ENCODE data around the gene GLIS2. TPM values are rescaled to one million over a fixed set of nuclear protein-coding genes. Genes with fewer than 3 reads are reported as not detected.
A peak's percentile ranks its signal among the peaks of the same experiment; 100 is the strongest.

Gene GLIS2
- total RNA-seq = 1 to 10 TPM; 1.6 to 3.6 TPM
- long read RNA-seq, partial matches to known transcripts = 0 of 2 reads
- long read RNA-seq, other reads (novel, unspliced or antisense) = 2 of 2 reads

DNA sequence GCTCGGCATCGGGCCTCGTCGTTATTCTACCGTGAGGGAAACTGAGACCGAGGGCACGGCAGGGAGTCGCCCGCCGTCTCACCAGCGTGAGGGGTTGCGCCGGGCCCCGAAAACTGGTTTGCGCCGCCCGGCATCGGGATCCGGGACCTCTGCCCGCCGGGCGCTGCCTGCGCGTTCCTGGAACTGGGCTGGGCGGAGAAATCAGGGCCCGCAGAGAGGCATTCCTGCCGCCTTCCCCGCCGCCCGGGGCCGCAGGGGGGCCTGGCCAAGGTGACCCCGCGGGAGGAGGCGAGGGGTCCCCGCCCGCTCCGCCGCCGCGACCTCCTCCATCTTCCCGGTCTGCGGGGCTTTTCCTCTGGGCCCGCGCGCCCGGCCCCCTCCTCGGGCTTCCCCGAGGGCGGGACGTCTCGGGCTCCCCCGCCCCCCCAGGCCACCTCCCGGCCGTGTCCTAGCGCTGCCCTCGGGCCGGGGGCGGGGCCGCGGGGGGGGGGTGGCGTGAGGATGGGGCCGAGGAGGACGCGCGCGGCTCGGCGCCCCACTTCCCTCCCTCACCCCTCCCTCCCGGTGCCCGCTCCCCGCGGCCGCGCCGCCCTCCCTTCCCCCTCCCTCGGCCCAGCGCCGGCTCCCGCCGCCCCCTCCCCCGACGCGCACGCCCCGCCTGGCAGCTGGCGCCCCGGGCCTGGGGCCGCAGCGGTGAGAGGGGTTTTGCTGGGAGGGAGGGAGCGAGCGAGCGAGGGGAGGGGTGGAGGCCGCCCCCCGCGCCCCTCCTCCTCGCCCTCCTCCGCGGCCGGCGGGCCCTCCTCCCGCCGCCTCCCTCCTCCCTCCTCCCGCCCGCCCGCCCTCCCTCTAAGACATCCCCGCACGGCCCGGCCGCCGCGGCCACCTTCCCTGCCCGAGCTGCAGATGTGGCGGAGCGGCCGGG is at the start of gene GLIS2:
TSS of gene GLIS2 (plus strand) at position 882 of the 922 bp plus-strand sequence. CDS start 16,214 bp downstream, outside the sequence.
- intact Hi-C loops (cut with DNase I, micrococcal nuclease) = no loop called here
- DNase-seq (peak in 1 of 2 donors; percentile 51), ATAC-seq (peak; percentile 42)

DNA sequence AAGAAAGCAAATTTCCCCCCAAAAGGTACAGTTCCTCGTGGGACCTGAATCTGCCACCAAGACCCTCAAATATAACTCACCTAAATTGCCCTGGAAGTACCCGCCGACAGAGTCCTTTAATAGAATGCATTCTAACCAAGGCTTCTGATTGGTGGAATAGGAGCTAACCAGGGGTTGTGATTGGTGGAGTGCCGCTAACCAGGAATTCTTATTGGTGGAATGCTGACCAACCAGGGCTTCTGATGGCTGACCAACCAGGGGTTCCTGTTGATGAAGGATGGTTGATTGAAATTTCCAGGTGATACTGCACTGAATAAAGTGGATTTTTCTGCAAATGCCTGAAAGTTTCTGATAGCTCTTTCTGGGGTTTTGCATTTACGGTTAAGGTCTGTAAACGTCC is 49.5 kb upstream of the GLIS2 start:
- ATAC-seq = no peak
- DNase-seq = no peak
- intact Hi-C loops (cut with DNase I, micrococcal nuclease) = no loop called here

DNA sequence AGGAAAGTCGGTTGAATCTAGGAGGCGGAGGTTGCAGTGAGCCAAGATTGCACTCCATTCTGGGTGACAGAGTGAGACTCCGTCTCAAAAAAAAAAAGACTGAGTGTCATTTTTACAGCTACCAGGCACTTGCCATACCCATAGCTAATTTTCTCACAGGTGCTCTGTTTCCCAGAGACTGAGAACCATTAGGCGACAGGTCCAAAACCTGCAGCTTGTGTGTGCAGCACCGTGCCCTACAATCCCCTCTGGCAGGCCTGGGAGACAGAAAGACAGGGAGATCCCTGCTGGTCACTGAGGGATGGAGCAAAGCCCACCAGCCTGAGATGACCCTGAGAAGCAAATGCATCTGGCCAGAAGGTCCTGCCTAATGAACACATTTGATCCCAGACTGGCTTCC is 45.8 kb upstream of the GLIS2 start:
- intact Hi-C loops (cut with DNase I, micrococcal nuclease) = no loop called here
- DNase-seq (no peak), ATAC-seq (no peak)

DNA sequence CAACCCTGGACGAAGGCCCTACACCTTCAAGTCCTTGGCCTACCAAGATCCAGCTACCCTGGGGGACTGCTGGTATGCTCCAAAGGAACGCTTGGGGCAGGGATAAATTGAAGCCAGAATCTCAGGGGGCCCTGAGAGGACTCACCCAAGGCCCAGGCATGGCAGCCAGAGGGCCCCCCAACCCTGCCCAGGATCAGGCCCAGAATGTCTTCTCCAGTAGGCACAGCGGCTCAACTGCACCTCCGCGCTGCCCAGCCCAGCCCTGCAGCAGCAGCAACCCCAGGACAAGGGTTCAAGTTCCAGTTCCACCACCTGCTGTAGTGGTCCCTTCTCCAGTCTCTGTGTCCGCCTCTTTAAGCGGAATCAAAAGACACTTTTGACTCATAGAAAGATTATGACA is 45.3 kb upstream of the GLIS2 start:
- intact Hi-C loops (cut with DNase I, micrococcal nuclease) = no loop called here
- DNase-seq (no peak), ATAC-seq (no peak)

DNA sequence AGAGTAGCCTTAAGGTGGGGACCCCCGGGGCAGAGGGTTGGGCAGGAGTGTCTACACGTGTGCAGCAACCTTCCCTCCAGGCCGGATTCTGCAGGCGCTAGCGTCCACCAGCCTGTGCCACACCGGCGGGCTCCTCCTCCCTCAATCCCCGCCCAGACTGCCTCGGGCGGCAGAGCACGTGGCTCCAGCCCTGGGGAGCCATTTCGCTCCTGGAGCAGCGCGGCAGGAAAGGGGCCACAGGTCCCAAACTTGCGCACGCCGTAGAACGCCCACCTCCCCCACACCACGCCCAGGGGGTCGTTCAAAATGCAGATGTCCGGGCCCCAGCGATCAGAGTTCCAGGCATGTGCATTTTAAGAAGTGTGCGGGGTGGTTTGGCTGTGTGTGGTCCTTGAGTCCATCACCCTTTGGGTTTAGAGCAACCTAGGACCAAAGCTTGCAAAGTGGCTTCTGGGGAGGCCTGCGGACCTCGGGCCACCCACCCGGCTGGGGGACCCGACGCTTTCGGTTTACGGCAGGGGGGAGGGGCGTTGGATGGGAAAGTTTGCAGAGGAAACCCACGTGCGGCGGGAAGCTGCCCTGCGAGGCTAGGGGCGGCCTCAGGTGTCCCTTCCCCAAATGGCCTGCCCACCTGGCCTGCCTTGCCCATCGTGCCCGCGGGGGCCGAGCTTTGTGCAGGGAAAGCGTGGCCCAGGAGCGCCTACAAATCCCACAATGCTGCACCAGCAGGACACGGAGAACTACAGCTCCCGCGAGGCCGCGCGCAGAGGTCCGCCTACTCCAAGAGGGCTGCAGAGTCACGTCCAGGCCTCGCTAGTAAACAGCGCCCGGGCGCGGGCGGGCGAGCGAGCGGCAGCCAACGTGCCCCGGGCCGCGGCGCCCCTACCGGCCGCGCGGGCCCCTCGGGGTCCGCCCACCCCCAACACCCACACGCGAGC is 44.4 kb upstream of the GLIS2 start:
- peak; percentile 95 to 96 for DNase-seq
- peak; percentile 84 for ATAC-seq
- intact Hi-C loops (cut with DNase I, micrococcal nuclease) = no loop called here

DNA sequence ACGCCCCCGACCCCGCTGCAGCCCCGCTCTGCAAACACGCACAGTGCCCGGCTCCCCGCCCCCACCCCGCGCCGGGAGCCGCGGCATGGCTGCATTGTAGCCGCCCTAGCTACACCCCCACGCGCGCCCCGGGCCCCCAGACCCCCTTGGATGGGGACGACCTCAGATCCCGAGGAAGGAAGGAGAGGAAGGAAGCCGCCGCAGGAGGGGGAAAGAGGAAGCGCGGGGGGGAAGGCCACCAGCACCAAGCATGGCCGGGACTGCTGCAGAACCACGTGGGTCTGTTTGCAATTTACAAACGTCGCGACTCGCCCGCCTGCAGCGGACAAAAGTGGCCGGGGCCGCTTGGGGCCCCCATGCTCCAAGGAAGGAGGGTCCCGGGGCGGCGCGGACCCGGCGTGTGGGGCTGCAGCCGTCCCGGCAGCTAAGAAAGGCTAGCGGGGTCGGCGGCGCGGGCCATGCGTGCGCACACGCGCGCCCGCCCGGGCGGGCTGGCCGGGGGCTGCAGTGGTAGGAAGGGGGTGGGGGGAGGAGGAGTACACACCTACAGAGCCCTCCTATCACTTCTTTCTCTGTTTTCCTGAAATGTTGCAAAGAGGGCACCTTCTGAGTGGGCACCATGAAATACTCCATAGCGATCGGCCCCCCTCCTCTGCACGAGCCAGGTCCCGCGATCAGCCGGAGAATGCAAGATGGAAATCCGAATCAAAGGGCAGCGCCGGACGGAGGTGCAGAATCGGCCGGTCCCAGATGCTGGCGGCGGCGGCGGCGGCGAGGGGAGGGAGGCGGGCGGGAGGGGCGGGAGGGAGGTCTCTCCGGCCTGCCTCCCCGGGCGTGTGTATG is 43.5 kb upstream of the GLIS2 start:
- intact Hi-C loops (cut with DNase I, micrococcal nuclease) = no loop called here
- ATAC-seq (peak; percentile 12), DNase-seq (peak; percentile 66 to 67)

DNA sequence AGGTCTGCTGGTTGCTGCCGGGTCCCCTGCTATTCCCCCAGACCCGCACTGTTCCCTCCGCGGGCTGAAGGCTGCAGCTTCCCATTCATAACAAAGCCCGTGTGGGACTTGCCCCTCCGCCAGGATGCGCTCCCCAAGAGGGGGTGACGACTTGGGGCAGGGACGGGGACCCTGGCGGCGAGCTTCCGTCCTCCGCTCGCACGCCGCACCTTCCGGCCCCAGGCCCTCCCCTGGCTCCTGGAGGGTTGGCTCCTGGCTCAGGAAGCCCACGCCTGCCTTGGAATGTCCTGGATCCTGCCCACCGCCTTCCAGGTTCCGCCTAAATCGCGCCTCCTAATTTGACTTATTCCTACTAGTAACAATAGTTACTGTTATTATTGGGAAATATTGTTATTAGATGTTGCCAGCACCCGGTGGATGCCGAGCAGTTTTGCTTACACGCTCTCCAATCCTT is 42.0 kb upstream of the GLIS2 start:
- DNase-seq (peak; percentile 50 to 64), ATAC-seq (peak; percentile 37)
- intact Hi-C loops (cut with DNase I, micrococcal nuclease) = no loop called here

DNA sequence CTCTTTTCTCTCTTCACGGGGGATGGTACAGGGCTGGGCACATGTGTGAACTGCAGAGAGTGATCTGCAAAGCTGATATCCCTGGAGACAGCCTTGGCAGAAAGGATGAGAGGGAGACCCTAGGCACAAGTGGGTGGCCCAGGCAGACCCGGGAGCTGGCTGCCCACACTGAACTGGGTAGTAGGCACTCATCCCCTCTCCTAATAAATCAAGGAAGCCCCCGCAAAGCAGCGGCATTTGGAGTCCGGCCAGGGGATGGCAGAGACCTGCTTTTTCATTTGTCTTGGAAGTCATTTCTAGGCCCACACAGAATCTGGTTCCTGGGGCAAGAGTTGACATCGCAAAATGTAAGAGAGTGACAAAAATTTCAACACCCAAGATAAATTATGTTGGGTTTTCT is 40.0 kb upstream of the GLIS2 start:
- intact Hi-C loops (cut with DNase I, micrococcal nuclease) = no loop called here
- DNase-seq (no peak), ATAC-seq (no peak)

DNA sequence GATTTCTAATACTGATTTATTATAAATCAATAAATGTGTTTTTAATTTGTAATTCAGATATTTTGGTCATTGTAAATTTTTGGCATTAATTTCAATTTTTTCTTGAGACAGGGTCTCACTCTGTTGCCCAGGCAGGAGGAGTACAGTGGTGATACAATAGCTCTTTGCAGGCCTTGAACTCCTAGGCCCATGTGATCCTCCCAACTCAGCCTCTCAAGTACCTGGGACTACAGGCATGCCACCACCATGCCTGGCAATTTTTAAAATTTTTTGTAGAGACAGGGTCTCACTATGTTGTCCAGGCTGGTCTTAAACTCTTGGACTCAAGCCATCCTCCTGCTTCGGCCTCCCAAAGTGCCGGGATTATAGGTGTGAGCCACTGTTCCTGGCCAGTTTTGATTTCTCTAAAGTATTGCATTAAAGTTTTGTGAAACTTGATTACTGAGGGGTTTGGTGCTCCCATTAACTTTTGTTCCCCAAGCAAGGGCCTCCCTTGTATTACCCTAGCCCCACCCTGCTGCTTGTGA is 37.8 kb upstream of the GLIS2 start:
- ATAC-seq (no peak), DNase-seq (no peak)
- intact Hi-C loops (cut with DNase I, micrococcal nuclease) = no loop called here

DNA sequence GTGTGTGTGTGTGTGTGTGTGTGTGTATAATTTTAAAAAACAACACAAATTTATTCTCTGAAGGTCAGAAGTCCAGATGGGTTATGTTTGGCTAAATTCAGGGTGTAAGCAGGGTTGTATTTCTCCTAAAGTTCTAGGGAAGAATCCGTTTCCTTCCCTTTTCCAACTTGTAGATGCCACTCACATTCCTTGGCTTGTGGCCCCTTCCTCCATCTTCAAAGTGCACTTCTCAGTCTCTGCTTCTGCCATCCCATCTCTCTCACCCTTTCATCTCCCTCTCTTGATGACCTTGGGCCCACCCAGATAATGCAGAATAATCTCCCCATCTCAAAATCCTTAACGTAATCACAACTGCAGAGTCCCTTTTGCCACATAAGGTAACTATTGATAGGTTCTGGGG is 35.2 kb upstream of the GLIS2 start:
- DNase-seq = no peak
- no peak for ATAC-seq
- intact Hi-C loops (cut with DNase I, micrococcal nuclease) = loop anchor here in 1 of 2 donors (10.0 kb wide), 1 partner anchor 124 kb away; no protein-coding TSS in a partner anchor

DNA sequence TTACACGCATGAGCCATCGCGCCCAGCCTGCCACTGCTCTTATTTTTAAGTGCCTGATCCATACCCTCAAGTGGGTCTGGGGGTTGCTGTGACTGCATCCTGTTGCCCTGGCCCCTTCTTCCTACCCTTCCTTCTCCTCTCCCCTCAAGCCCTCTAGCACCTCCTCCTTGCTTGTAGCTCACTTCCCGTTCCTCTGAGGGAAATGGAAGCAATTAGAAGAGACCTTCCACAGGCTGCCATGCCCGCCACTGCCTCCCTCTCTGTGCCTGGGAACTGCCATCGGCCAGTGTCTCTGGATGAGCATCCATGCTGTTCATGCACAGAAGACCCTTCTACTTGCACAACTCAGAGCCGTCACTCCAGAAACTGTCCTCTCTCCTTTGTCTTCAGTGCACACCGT is 32.4 kb upstream of the GLIS2 start:
- ATAC-seq (no peak), DNase-seq (no peak)
- intact Hi-C loops (cut with DNase I, micrococcal nuclease) = loop anchor here in 1 of 2 donors (10.0 kb wide), 1 partner anchor 121 kb away; no protein-coding TSS in a partner anchor

DNA sequence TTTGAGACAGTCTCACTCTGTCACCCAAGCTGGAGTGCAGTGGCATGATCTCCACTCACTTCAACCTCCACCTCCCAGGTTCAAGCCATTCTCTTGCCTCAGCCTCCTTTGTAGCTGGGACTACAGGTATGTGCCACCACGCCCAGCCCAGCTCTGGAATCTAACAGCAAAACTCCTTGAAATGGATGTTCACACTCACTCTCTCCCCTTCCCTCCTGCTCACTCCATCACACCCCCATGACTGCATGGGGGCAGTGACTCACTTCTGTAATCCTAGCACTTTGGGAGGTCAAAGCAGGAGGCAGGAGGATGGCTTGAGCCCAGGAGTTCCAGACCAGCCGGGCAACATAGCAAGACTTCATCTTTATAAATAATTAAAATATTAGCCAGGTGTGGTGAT is 31.9 kb upstream of the GLIS2 start:
- intact Hi-C loops (cut with DNase I, micrococcal nuclease) = loop anchor here in 1 of 2 donors (10.0 kb wide), 1 partner anchor 121 kb away; no protein-coding TSS in a partner anchor
- ATAC-seq (no peak), DNase-seq (no peak)

DNA sequence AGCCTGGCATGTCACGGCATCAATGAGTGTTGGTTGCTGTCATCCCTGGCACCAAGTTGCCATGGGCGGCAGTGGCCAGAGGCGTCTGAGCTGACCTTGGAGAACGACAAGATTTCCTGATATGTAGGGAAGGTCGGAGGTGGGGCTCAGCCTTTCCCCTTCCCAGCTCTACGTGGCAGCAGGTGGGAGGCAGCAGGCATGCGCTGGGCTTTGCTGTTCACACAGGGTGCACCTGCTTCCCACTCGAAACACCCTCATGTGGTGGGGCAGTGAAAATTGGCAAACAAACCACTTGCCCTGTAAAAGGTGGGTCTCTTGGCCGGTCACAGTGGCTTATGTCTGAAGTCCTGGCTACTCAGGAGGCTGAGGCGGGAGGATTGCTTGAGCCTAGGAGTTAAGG is 30.7 kb upstream of the GLIS2 start:
- ATAC-seq (no peak), DNase-seq (no peak)
- intact Hi-C loops (cut with DNase I, micrococcal nuclease) = loop anchor here in 1 of 2 donors (10.0 kb wide), 1 partner anchor 120 kb away; no protein-coding TSS in a partner anchor

DNA sequence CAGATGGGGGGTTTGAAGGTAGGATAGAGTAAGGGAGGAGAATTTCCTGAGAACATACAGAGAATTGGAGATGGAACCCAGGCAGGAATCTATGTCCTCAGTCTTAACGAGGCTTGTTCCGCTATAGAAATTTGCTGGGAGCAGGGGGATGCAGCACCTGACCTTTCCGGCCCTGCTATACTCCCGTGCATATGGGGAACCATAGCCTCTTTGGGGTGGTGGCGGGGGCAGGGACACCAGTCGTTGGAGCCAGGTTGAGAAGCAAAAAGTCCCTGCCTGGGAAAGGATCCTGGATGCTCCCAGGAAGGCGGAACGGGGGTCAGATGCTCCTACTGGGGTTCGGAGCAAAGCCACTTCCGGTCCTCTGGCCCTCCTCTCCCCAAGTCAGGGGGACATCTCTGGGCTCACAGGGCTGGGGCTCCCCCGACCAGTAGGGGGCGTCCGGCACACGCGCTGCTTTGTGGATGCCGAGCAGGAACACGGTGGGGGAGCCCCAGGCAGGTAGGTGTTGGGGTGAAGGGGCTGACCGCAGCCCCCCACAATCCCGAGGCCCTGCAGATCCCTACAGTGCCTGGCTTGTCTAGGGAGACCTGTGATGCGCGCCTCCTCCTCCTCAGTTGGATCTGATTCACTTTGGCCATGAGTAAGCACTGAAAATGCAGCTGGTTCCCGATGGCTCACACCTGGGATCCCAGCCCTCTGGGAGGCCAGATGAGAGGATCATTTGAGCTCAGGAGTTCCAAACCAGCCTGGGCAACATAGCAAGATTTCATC is 27.5 kb upstream of the GLIS2 start:
- DNase-seq (peak; percentile 65 to 87), ATAC-seq (peak; percentile 93)
- intact Hi-C loops (cut with DNase I, micrococcal nuclease) = loop anchor here in 1 of 2 donors (2.0 to 10.0 kb wide), 2 partner anchors 42 to 116 kb away; no protein-coding TSS in a partner anchor

DNA sequence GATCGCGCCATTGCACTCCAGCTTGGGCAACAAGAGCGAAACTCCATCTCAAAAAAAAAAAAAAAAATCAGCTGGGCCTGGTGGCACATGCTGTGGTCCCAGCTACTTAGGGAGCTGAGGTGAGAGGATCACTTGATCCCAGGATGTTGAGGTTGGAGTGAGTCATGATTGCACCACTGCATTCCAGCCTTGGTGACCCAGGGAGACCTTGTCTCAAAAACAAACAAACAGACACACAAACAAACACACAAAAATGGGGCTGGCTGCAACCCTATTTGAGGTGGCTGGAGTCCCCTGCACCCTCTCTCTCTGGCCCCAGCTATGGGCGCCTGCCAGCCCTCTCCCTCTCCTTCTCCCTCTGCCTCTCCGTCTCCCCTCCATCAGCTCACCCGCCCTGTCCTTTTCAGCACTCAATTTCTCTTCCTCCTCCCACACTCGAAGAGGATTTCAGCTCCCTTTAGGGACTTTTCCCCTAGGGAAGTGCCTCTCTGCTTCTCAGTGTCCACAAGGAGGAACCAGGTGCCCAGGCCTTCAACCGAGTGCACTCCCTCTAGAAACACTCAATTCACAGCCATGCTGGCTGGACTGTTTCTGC is 25.5 kb upstream of the GLIS2 start:
- ATAC-seq (no peak), DNase-seq (no peak)
- intact Hi-C loops (cut with DNase I, micrococcal nuclease) = no loop called here

DNA sequence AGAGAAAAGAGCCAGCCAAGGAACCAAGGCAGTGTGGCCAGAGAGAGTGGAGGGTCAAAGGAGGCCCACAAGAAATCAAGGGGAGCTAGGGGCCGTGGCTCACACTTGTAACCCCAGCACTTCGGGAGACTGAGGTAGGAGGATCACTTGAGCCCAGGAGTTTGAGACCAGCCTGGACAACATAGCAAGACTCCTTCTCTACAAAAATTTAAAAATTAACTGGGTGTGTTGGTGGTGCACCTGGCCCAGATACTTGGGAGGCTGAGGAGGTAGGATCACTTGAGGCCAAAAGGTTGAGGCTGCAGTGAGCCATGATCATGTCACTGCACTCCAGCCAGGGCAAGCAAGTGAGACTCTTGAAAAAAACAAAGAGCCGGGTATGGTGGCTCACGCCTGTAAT is 24.2 kb upstream of the GLIS2 start:
- DNase-seq = no peak
- intact Hi-C loops (cut with DNase I, micrococcal nuclease) = no loop called here
- ATAC-seq = no peak

DNA sequence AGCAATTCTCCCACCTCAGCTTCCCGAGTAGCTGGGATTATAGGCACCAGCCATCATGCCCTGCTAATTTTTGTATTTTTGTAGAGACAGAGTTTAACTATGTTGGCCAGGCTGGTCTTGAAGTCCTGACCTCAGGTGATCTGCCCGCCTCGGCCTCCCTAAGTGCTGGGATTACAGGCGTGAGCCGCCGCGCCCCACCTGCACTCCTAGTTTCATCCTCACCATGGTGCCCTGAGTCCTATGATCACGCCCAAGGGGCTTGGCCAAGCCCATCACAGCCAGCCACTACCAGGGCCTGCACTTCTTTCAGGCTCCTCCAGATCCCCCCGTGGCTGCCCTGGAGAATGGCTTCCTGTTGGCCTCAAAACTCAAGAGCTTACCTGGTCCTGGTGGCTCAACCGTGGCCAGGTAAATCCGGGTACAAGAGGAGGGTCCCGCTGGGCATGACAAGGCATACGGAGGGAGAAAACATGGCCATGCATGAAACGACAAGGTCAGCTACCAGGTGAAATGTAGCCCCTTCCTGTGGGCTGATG is 22.6 kb upstream of the GLIS2 start:
- DNase-seq (no peak), ATAC-seq (no peak)
- intact Hi-C loops (cut with DNase I, micrococcal nuclease) = no loop called here
